Tibial nerve (tissue), 4 donors: ENCODE results near the gene IPMK. TPM values are rescaled to one million over a fixed set of nuclear protein-coding genes. Genes with fewer than 3 reads are reported as not detected.
"Not testable (repeated sequence)": the region's sequence is repeated elsewhere in the genome, so short reads cannot be mapped to it uniquely, and the experiment has no call there.

Experiments
- DNase-seq, 2 donors: peaks; one replicate each; pipeline ENCODE4 v3.0.0-alpha.2; 2019; ENCODE audit warnings: low spot score in 2 of 2
- H3K27ac ChIP-seq, 4 donors: fragments of 200-600 bp; sonication (generic) in 3 of 4; one replicate each; pipeline ENCODE4 v1.5.1; 2017 to 2019; ENCODE audit warnings: mild to moderate bottlenecking in 1 of 4
- H3K27me3 ChIP-seq, 2 donors: fragments of 200-600 bp; sonication (generic) in 1 of 2; one replicate each; pipeline versions ENCODE4 v1.5.1 to v1.6.0; 2017 to 2019
- H3K36me3 ChIP-seq, 3 donors: fragments of 200-600 bp; sonication (generic); one replicate each; pipeline ENCODE4 v1.5.1; 2018 to 2019
- H3K4me1 ChIP-seq, 4 donors: fragments of 200-600 bp; sonication (generic) in 3 of 4; one replicate each; pipeline ENCODE4 v1.5.1; 2017 to 2019
- H3K4me3 ChIP-seq, 4 donors: fragments of 200-600 bp; sonication (generic) in 3 of 4; one replicate each; pipeline ENCODE4 v1.5.1; 2017 to 2019; ENCODE audit warnings: mild to moderate bottlenecking in 1 of 4, moderate library complexity in 1 of 4
- H3K9me3 ChIP-seq, 4 donors: fragments of 200-600 bp; sonication (generic) in 3 of 4; one replicate each; pipeline ENCODE4 v1.5.1; 2017 to 2019
- CTCF ChIP-seq, 5 experiments: fragments of 200-600 bp in 3 of 5; fragments of 450-650 bp in 2 of 5; sonication (generic) in 3 of 5; IDR thresholded peaks; one replicate each; pipeline ENCODE4 v1.5.1; 2016 to 2019; ENCODE audit warnings: antibody characterized with exemption in 5 of 5, mild to moderate bottlenecking in 3 of 5, moderate library complexity in 2 of 5
- EP300 ChIP-seq, 2 donors: sonication (generic); formaldehyde crosslinking; IDR thresholded peaks; one replicate each; pipeline ENCODE4 v1.6.1; 2017; ENCODE audit warnings: antibody characterized with exemption in 2 of 2, mild to moderate bottlenecking in 1 of 2
- POLR2A ChIP-seq, 2 donors: fragments of 450-650 bp; IDR thresholded peaks; one replicate each; pipeline ENCODE4 v1.6.1; 2017; ENCODE audit warnings: antibody characterized with exemption in 2 of 2, mild to moderate bottlenecking in 2 of 2, moderate library complexity in 2 of 2
- WGBS, 2 donors: methylation state at CpG; one replicate each; pipeline ENCODE4 v1.1.5; 2018; 5-methylcytosine and 5-hydroxymethylcytosine counted together
- total RNA-seq, 4 donors: library from RNA; depleted of rRNA; stranded (reverse); fragments of >200 nt; gene quantifications; one replicate each; pipeline ENCODE4 v1.1.0, GENCODE V29; 2016

IPMK gene
- total RNA-seq, 4 donors from 2014 or later, result 4.5 to 6.5 (median 4.8) TPM

- H3K4me3 ChIP-seq, result no peak overlapping the region
- H3K9me3 ChIP-seq, result no peaks in the 10 kb centered on the region
- no peaks in the 10 kb centered on the region for H3K27me3 ChIP-seq
- no peak for DNase-seq
- no peak for TF ChIP-seq EP300 (IDR thresholded peaks at IDR 0.05)
- H3K36me3 ChIP-seq, result no peaks in the 10 kb centered on the region
- no peak overlapping the region for H3K27ac ChIP-seq
- H3K4me1 ChIP-seq, result no peaks in the 10 kb centered on the region
- WGBS, 2 donors, result 66 to 78% methylated on average over 2 of the region's 2 CpGs
Observed at GRCh38 chr10:58173391-58173790, 94.3 kb downstream of the IPMK start.

DNA sequence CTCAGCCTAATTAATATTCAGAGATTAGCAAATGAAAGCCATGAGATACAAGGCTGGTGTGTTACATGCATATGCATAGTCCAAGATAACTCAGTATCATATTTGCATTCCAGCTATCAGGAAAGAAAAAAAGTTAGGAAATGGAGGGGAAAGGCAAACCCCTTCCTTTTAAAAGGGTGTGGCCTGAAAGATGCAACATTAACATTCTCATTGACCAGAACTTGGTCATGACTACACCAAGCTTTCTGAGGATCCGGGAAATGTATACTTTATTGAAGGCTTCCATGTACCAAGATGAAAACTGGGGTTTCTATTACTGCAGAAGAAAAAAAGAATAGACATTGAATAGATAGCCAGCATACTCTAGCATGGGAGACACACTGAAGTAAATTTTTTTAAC is 96.5 kb downstream of the IPMK start:
- H3K27me3 ChIP-seq, result no peaks in the 10 kb centered on the region
- no peak overlapping the region for H3K4me3 ChIP-seq
- DNase-seq, result no peak
- no peaks in the 10 kb centered on the region for H3K9me3 ChIP-seq
- TF ChIP-seq EP300 (IDR thresholded peaks at IDR 0.05), result no peak
- no peak for TF ChIP-seq POLR2A (IDR thresholded peaks at IDR 0.05)
- TF ChIP-seq CTCF (IDR thresholded peaks at IDR 0.05), result no peak
- no peak overlapping the region for H3K27ac ChIP-seq
- H3K4me1 ChIP-seq, result no peaks in the 10 kb centered on the region
- WGBS, 2 donors, result 70 to 85% methylated on average over 1 of the region's 1 CpG
- H3K36me3 ChIP-seq, result no peaks in the 10 kb centered on the region

DNA sequence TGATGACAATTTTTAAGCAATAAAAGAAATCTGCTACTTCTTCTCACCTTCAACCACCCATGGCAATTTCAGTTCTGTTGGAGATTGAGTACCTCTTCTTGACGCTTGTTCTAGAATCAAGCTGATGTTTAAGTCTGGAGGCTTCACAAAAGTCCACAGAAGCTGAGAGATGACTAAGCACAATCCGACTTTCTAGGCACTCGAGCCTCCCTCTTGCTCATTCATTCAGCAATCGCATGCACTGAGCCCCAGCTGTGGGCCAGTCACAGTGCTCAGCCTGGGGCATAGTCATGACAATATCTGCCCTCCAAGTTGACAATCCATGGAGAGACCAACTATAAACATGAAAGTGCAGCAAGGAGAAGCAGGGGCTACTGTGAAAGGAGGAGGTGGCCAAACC is 103.2 kb downstream of the IPMK start:
- DNase-seq, result no peak
- Histone ChIP-seq H3K4me1 (no peaks in the 10 kb centered on the region), H3K9me3 (no peaks in the 10 kb centered on the region), H3K27ac (no peak overlapping the region), H3K36me3 (no peaks in the 10 kb centered on the region), H3K4me3 (no peak overlapping the region), H3K27me3 (no peaks in the 10 kb centered on the region)
- TF ChIP-seq EP300 (IDR thresholded peaks at IDR 0.05) (no peak), CTCF (IDR thresholded peaks at IDR 0.05) (no peak), POLR2A (IDR thresholded peaks at IDR 0.05) (no peak)
- 84 to 85% methylated on average over 4 of the region's 4 CpGs for WGBS, 2 donors

GRCh38 chr10:58158806-58159205 is 108.9 kb downstream of the IPMK start:
- H3K4me3 ChIP-seq, result no peak overlapping the region
- H3K9me3 ChIP-seq, result no peaks in the 10 kb centered on the region
- H3K4me1 ChIP-seq, result no peaks in the 10 kb centered on the region
- WGBS, 2 donors, result 61 to 64% methylated on average over 4 of the region's 4 CpGs
- DNase-seq, result no peak
- no peaks in the 10 kb centered on the region for H3K36me3 ChIP-seq
- TF ChIP-seq POLR2A (IDR thresholded peaks at IDR 0.05) (no peak), EP300 (IDR thresholded peaks at IDR 0.05) (no peak), CTCF (IDR thresholded peaks at IDR 0.05) (no peak)
- H3K27me3 ChIP-seq, result no peaks in the 10 kb centered on the region
- H3K27ac ChIP-seq, result no peak overlapping the region

- H3K4me3 ChIP-seq, result no peak overlapping the region
- no peaks in the 10 kb centered on the region for H3K27me3 ChIP-seq
- TF ChIP-seq CTCF (IDR thresholded peaks at IDR 0.05) (no peak), POLR2A (IDR thresholded peaks at IDR 0.05) (no peak), EP300 (IDR thresholded peaks at IDR 0.05) (no peak)
- no peaks in the 10 kb centered on the region for H3K36me3 ChIP-seq
- H3K27ac ChIP-seq, result no peak overlapping the region
- DNase-seq, result no peak
- no peaks in the 10 kb centered on the region for H3K9me3 ChIP-seq
- H3K4me1 ChIP-seq, result no peaks in the 10 kb centered on the region
- 39 to 52% methylated on average over 7 of the region's 7 CpGs for WGBS, 2 donors
Observed at GRCh38 chr10:58157076-58157766, 110.5 kb downstream of the IPMK start.

GRCh38 chr10:58155941-58156340 is 111.8 kb downstream of the IPMK start:
- H3K9me3 ChIP-seq, H3K36me3 ChIP-seq, H3K27me3 ChIP-seq, H3K27ac ChIP-seq, H3K4me1 ChIP-seq, DNase-seq, H3K4me3 ChIP-seq: not testable (repeated sequence)
- 85 to 97% methylated on average over 2 of the region's 2 CpGs for WGBS, 2 donors
